ENCODE results near the gene CCL23. TPM values are rescaled to one million over a fixed set of nuclear protein-coding genes. Genes with fewer than 3 reads are reported as not detected.

Gene CCL23
- total RNA-seq, 1 donor from 2014 or later, result not detected

DNA sequence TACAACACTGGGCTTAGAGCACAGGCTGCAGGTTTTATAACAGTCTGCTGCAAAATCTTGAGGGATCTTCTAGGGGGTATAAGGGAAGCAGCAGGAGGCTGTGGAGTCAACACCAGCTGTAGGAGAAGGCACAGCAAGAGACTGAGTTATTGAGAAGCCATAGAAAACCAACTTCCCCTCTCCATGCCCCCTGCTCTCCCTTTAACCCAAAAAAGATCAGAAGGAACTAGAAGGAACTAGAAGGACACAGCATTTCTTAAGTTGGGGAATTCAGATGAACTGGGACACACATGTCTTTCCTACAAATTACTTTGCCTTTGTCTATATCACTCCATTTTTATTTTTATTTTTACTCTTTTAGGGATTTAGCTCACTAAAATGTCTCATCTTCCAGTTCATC lies 40.1 kb upstream of the CCL23 start:
- H3K4me1 ChIP-seq, result no peaks in the 10 kb centered on the region
- H3K4me3 ChIP-seq, result no peak overlapping the region
- intact Hi-C loops (cut with micrococcal nuclease), result no loop called here
- TF ChIP-seq CTCF (IDR thresholded peaks at IDR 0.05; ENCODE audit: borderline replicate concordance), result no peak
- H3K27ac ChIP-seq (replicated peaks), result no peak overlapping the region
- no peaks in the 10 kb centered on the region for H3K36me3 ChIP-seq
- H3K9me3 ChIP-seq (replicated peaks), result peaks cover 3% of the 10 kb centered on the region
- DNase-seq, result no peak
- no peaks in the 10 kb centered on the region for H3K27me3 ChIP-seq (ENCODE audit: low read depth)

- Histone ChIP-seq H3K4me3 (no peak overlapping the region), H3K9me3 (replicated peaks) (peaks cover 21% of the 10 kb centered on the region), H3K36me3 (no peaks in the 10 kb centered on the region), H3K27me3 (ENCODE audit: low read depth) (no peaks in the 10 kb centered on the region), H3K4me1 (no peaks in the 10 kb centered on the region), H3K27ac (replicated peaks) (no peak overlapping the region)
- intact Hi-C loops (cut with micrococcal nuclease), result no loop called here
- no peak for DNase-seq
- no peak for TF ChIP-seq CTCF (IDR thresholded peaks at IDR 0.05; ENCODE audit: borderline replicate concordance)
Measured at GRCh38 chr17:36055921-36056520, 38.2 kb upstream of the CCL23 start.

DNA sequence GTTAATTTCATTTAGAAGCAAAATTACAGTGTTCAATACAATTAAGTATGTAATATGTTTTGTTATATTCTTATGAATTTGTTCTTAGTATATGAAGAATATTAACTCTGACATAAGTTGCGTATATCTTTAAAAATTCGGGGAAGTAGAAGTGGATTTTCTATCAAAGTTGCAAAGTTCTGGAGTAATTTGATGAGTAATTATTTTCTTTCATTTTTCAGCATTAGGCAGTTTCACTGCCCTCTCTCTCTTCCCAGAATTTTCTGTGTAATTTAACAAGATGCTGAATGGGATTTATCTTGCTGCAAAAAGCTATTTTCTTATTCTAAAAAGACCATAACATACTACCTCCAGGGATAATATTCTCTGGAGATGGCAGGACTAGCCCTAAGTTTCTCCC lies 37.4 kb upstream of the CCL23 start:
- H3K27ac ChIP-seq (replicated peaks), result no peak overlapping the region
- intact Hi-C loops (cut with micrococcal nuclease), result no loop called here
- no peaks in the 10 kb centered on the region for H3K4me1 ChIP-seq
- H3K36me3 ChIP-seq, result no peaks in the 10 kb centered on the region
- no peak overlapping the region for H3K4me3 ChIP-seq
- no peak for DNase-seq
- no peaks in the 10 kb centered on the region for H3K27me3 ChIP-seq (ENCODE audit: low read depth)
- peaks cover 28% of the 10 kb centered on the region for H3K9me3 ChIP-seq (replicated peaks)
- no peak for TF ChIP-seq CTCF (IDR thresholded peaks at IDR 0.05; ENCODE audit: borderline replicate concordance)

DNA sequence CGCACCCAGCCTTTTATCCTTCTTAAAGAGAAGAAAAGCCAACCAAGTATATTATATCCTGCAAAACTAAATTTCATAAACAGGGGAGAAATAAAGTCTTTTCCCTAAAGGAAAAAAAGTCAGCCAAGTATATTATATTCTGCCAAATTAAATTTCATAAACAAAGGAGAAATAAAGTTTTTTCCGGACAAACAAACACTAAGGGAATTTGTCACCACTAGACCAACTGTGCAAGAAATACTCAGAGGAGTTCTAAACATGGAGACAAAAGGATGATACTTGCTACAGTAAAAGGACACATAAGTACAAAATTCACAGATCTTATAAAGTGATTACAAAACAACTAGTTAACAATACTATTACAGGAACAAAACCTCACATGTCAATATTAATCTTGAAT lies 31.9 kb upstream of the CCL23 start:
- Histone ChIP-seq H3K4me1 (no peaks in the 10 kb centered on the region), H3K27me3 (ENCODE audit: low read depth) (peaks cover 14% of the 10 kb centered on the region), H3K9me3 (replicated peaks) (peaks cover 51% of the 10 kb centered on the region), H3K4me3 (no peak overlapping the region), H3K27ac (replicated peaks) (no peak overlapping the region), H3K36me3 (no peaks in the 10 kb centered on the region)
- intact Hi-C loops (cut with micrococcal nuclease), result loop anchor here (10.0 kb wide), 1 partner anchor 45 kb away; the partner anchor contains the start of gene CCL3
- no peak for DNase-seq
- TF ChIP-seq CTCF (IDR thresholded peaks at IDR 0.05; ENCODE audit: borderline replicate concordance), result no peak

- Histone ChIP-seq H3K9me3 (replicated peaks) (peaks cover 50% of the 10 kb centered on the region), H3K4me3 (no peak overlapping the region), H3K27ac (replicated peaks) (no peak overlapping the region), H3K27me3 (ENCODE audit: low read depth) (peaks cover 14% of the 10 kb centered on the region), H3K36me3 (no peaks in the 10 kb centered on the region), H3K4me1 (no peaks in the 10 kb centered on the region)
- TF ChIP-seq CTCF (IDR thresholded peaks at IDR 0.05; ENCODE audit: borderline replicate concordance), result no peak
- DNase-seq, result no peak
- intact Hi-C loops (cut with micrococcal nuclease), result loop anchor here (10.0 kb wide), 1 partner anchor 47 kb away; the partner anchor contains the start of gene CCL3
Measured at GRCh38 chr17:36048066-36048465, 30.3 kb upstream of the CCL23 start.

All from left ventricle myocardium inferior (tissue), 1 donor.